ENCODE measurements around the gene TTC39A. TPM values are rescaled to one million over a fixed set of nuclear protein-coding genes. Genes with fewer than 3 reads are reported as not detected.

TTC39A gene
- total RNA-seq, 1 donor from 2014 or later = 1.4 TPM

GRCh38 chr1:51296383-51297357 lies 33.7 kb downstream of the TTC39A start:
- H3K9me3 Mint-ChIP-seq (ENCODE audit: unreplicated experiment) = peaks cover 1% of the 10 kb centered on the region
- no peaks in the 10 kb centered on the region for H3K27me3 ChIP-seq (ENCODE audit: insufficient read depth, low read length)
- H3K4me1 Mint-ChIP-seq (ENCODE audit: low read depth, unreplicated experiment) = peaks cover 5% of the 10 kb centered on the region
- FAIRE-seq (no peak), DNase-seq (ENCODE audit: low read depth) (peak; percentile 41)
- H3K9ac ChIP-seq (ENCODE audit: low read length) = peak overlapping the region; percentile 60
- H3K4me2 ChIP-seq (ENCODE audit: low read length) = peak overlapping the region; percentile 77
- H3K9me3 ChIP-seq (ENCODE audit: insufficient read depth, low read depth, low read length) = no peaks in the 10 kb centered on the region
- H4K20me1 ChIP-seq (ENCODE audit: insufficient read depth, low read length) = no peaks in the 10 kb centered on the region
- no peak overlapping the region for H3K27ac Mint-ChIP-seq (ENCODE audit: unreplicated experiment)
- no peak overlapping the region for H3K27ac ChIP-seq (ENCODE audit: low read depth, low read length)
- no peaks in the 10 kb centered on the region for H3K36me3 ChIP-seq (ENCODE audit: insufficient read depth, low read length)
- H3K36me3 Mint-ChIP-seq (ENCODE audit: low read depth, unreplicated experiment) = peaks cover 8% of the 10 kb centered on the region
- TF ChIP-seq EZH2 (IDR thresholded peaks at IDR 0.05; ENCODE audit: insufficient read depth, low read length) (no peak), CTCF (IDR thresholded peaks at IDR 0.05; ENCODE audit: insufficient read depth, low read depth, low read length) (peak; percentile 68)
- peak overlapping the region; percentile 80 for H2AFZ ChIP-seq (ENCODE audit: low read depth, low read length)
- peaks cover 9% of the 10 kb centered on the region for H3K27me3 Mint-ChIP-seq (ENCODE audit: low read depth, unreplicated experiment)
- H3K4me1 ChIP-seq (ENCODE audit: insufficient read depth, low read length) = no peaks in the 10 kb centered on the region
- no peaks in the 10 kb centered on the region for H3K79me2 ChIP-seq (ENCODE audit: insufficient read depth, low read length)
- H3K4me3 ChIP-seq (ENCODE audit: insufficient read depth, low read depth, low read length) = peak overlapping the region; percentile 27
- H3K4me3 Mint-ChIP-seq (ENCODE audit: unreplicated experiment) = no peak overlapping the region

- FAIRE-seq (no peak), DNase-seq (ENCODE audit: low read depth) (no peak)
- H3K4me1 ChIP-seq (ENCODE audit: insufficient read depth, low read length) = no peaks in the 10 kb centered on the region
- no peak overlapping the region for H3K27ac ChIP-seq (ENCODE audit: low read depth, low read length)
- no peaks in the 10 kb centered on the region for H4K20me1 ChIP-seq (ENCODE audit: insufficient read depth, low read length)
- H3K4me2 ChIP-seq (ENCODE audit: low read length) = no peak overlapping the region
- H3K27me3 ChIP-seq (ENCODE audit: insufficient read depth, low read length) = no peaks in the 10 kb centered on the region
- Mint-ChIP-seq H3K9me3 (ENCODE audit: unreplicated experiment) (peaks cover 1% of the 10 kb centered on the region), H3K36me3 (ENCODE audit: low read depth, unreplicated experiment) (peaks cover 8% of the 10 kb centered on the region), H3K27me3 (ENCODE audit: low read depth, unreplicated experiment) (peaks cover 9% of the 10 kb centered on the region), H3K4me1 (ENCODE audit: low read depth, unreplicated experiment) (peaks cover 5% of the 10 kb centered on the region), H3K27ac (ENCODE audit: unreplicated experiment) (no peak overlapping the region), H3K4me3 (ENCODE audit: unreplicated experiment) (no peak overlapping the region)
- no peak overlapping the region for H3K4me3 ChIP-seq (ENCODE audit: insufficient read depth, low read depth, low read length)
- H3K79me2 ChIP-seq (ENCODE audit: insufficient read depth, low read length) = no peaks in the 10 kb centered on the region
- no peaks in the 10 kb centered on the region for H3K36me3 ChIP-seq (ENCODE audit: insufficient read depth, low read length)
- peak overlapping the region; percentile 80 for H2AFZ ChIP-seq (ENCODE audit: low read depth, low read length)
- no peaks in the 10 kb centered on the region for H3K9me3 ChIP-seq (ENCODE audit: insufficient read depth, low read depth, low read length)
- no peak overlapping the region for H3K9ac ChIP-seq (ENCODE audit: low read length)
- TF ChIP-seq CTCF (IDR thresholded peaks at IDR 0.05; ENCODE audit: insufficient read depth, low read depth, low read length) = no peak
- no peak for TF ChIP-seq EZH2 (IDR thresholded peaks at IDR 0.05; ENCODE audit: insufficient read depth, low read length)
Observed at GRCh38 chr1:51295926-51296325, 34.4 kb downstream of the TTC39A start.
